Measurements from ENCODE around the gene NBEA.

GRCh38 chr13:35600137-35600536, 658.1 kb downstream of the NBEA start:
- TF ChIP-seq EZH2phosphoT487 (IDR thresholded peaks at IDR 0.05; ENCODE audit: borderline replicate concordance, low read length) (no peak), CTCF (conservative IDR thresholded peaks at IDR 0.05; ENCODE audit: low read depth, low read length) (no peak)
